ENCODE data around the gene BTBD1.

Gene BTBD1

DNA sequence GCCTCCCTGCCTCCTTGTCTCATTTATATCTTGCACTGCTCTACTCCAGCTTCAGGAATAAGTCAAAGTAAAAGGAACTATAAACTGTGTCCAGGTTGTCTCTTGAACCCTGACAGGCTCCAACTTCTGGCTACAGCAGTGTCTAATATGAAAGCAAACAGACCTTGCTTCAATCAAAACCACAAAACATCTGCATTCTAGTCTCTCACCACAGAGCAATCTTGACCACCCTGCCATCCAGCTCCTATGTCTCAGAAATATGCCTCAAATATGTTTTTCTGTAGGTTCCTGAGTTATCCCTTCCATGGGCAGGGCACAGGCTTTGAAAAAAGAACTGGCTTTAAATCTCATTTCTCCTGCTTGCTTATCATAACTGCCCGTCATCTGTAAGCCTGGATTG lies 94.1 kb downstream of the BTBD1 start:
- H3K36me3 ChIP-seq: no peaks in the 10 kb centered on the region
- H3K9me3 ChIP-seq: no peaks in the 10 kb centered on the region
- peaks cover 2% of the 10 kb centered on the region in 2 experiments for H3K4me1 ChIP-seq (ENCODE audit: control insufficient read depth in 1 of 2, insufficient read depth in 1 of 2, low read depth in 1 of 2, low read length in 1 of 2)
- no peaks in the 10 kb centered on the region for H3K27me3 ChIP-seq
- no peak overlapping the region for H3K4me3 ChIP-seq (ENCODE audit: low read depth in 1 of 2, low read length in 1 of 2)
- no peak for TF ChIP-seq CTCF (IDR thresholded peaks at IDR 0.05)
- H3K27ac ChIP-seq: no peak overlapping the region

GRCh38 chr15:82971218-82971984 lies 95.7 kb downstream of the BTBD1 start:
- H3K4me3 ChIP-seq (ENCODE audit: low read depth in 1 of 2, low read length in 1 of 2): no peak overlapping the region
- peaks cover 4 to 7% of the 10 kb centered on the region in 2 experiments for H3K4me1 ChIP-seq (ENCODE audit: control insufficient read depth in 1 of 2, insufficient read depth in 1 of 2, low read depth in 1 of 2, low read length in 1 of 2)
- TF ChIP-seq CTCF (IDR thresholded peaks at IDR 0.05): no peak
- H3K36me3 ChIP-seq: no peaks in the 10 kb centered on the region
- H3K27me3 ChIP-seq: no peaks in the 10 kb centered on the region
- no peaks in the 10 kb centered on the region for H3K9me3 ChIP-seq
- H3K27ac ChIP-seq: no peak overlapping the region

DNA sequence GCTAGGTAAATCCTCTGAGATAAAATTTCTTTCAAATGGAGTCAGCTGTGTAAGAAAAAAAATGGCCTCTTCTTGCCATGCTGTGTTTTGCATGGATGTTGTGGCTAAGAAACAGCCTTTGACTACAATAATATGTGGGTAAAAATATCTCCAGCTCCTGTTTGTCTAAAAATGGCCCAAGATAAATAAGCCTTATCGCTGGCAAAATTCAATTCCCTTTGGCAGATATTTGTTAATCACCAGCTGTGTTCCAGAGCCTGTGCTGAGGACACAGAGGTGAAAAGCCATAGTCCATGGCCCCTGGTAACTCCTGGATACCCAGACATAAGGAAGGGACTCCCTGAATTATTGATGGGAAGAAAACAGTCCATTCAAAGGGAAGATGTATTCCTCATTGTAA lies 96.4 kb downstream of the BTBD1 start:
- Histone ChIP-seq H3K4me1 (ENCODE audit: control insufficient read depth in 1 of 2, insufficient read depth in 1 of 2, low read depth in 1 of 2, low read length in 1 of 2) (peaks cover 4 to 7% of the 10 kb centered on the region in 2 experiments), H3K4me3 (ENCODE audit: low read depth in 1 of 2, low read length in 1 of 2) (no peak overlapping the region)

DNA sequence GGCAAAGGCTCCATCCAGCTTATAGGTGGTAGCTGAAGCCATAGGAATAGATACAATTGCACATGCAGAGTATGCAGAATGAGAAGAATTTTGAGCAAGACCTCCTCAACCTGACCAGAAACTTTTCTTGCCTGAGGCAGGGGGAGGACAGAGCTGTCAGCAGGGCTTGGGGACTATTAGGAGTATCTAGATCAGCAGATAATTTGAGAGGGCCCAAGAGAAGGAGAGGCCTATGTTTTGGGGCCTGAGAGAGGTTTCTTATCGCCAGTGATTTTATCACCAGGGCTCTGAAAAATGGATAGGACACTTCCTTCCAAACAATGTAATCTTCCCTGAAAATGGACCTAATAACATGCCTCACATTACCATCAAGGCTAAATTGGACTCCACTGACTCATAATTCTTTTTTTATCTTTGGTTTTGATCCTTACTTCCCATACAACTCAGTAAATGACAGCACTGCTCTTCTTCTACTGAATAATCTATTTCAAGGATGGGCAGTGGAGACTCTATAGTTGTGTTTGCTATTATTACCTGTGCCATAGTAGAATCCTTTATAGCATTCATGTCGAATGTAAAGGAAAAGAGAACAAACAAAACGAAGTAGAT lies 96.9 kb downstream of the BTBD1 start:
- TF ChIP-seq CTCF (IDR thresholded peaks at IDR 0.05): no peak
- Histone ChIP-seq H3K36me3 (no peaks in the 10 kb centered on the region), H3K27ac (no peak overlapping the region), H3K4me3 (ENCODE audit: low read depth in 1 of 2, low read length in 1 of 2) (no peak overlapping the region), H3K4me1 (ENCODE audit: control insufficient read depth in 1 of 2, insufficient read depth in 1 of 2, low read depth in 1 of 2, low read length in 1 of 2) (peaks cover 4 to 7% of the 10 kb centered on the region in 2 experiments), H3K9me3 (no peaks in the 10 kb centered on the region), H3K27me3 (no peaks in the 10 kb centered on the region)

More for the DNA sequence above, 96.4 kb downstream of the BTBD1 start:
- Histone ChIP-seq H3K36me3 (no peaks in the 10 kb centered on the region), H3K27ac (no peak overlapping the region), H3K27me3 (no peaks in the 10 kb centered on the region), H3K9me3 (no peaks in the 10 kb centered on the region)
- TF ChIP-seq CTCF (IDR thresholded peaks at IDR 0.05): no peak

DNA sequence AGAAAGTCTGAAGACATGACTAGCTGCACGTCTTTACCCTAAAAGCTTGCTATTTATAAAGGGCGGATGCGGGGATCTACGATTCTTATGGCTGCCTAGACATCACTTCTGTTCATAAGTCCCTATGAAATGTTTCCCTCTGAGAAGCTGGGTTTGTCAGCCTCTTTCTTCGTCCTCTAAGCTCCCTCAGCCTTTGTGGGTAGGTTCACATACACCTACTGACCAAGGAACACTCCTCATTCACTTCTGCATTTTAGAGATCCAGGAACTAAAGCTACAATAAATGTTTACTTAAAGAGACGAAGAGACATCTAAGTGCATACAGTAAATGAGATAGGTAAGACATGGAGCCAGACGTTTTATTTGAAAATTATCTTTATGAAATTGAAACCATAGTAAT lies 97.7 kb downstream of the BTBD1 start:
- H3K4me3 ChIP-seq (ENCODE audit: low read depth in 1 of 2, low read length in 1 of 2): no peak overlapping the region
- no peaks in the 10 kb centered on the region for H3K36me3 ChIP-seq
- peaks cover 4 to 7% of the 10 kb centered on the region in 2 experiments for H3K4me1 ChIP-seq (ENCODE audit: control insufficient read depth in 1 of 2, insufficient read depth in 1 of 2, low read depth in 1 of 2, low read length in 1 of 2)
- no peaks in the 10 kb centered on the region for H3K27me3 ChIP-seq
- no peak for TF ChIP-seq CTCF (IDR thresholded peaks at IDR 0.05)
- H3K27ac ChIP-seq: no peak overlapping the region
- H3K9me3 ChIP-seq: no peaks in the 10 kb centered on the region
